PC-3 (cell line): ENCODE measurements around the gene TBX20.

Source experiments
- CTCF ChIP-seq: fragments of 300-600 bp; sonication (generic); conservative IDR thresholded peaks from 2 replicates; pipeline ENCODE4 v1.5.1; 2017; ENCODE audit warnings: antibody characterized with exemption, low read depth, mild to moderate bottlenecking, low read length
- EZH2 ChIP-seq: fragments of 300-600 bp; sonication (generic); IDR thresholded peaks from one replicate; pipeline ENCODE4 v1.6.1; 2017; ENCODE audit warnings: antibody characterized with exemption, mild to moderate bottlenecking, low read length; ENCODE audit not compliant: unreplicated experiment
- EZH2phosphoT487 ChIP-seq: fragments of 300-600 bp; sonication (generic); IDR thresholded peaks from 2 replicates; pipeline ENCODE4 v1.6.1; 2018; ENCODE audit warnings: mild to moderate bottlenecking, antibody characterized with exemption, low read length, borderline replicate concordance

- no peak for TF ChIP-seq CTCF
- no peak for TF ChIP-seq EZH2
- TF ChIP-seq EZH2phosphoT487, result no peak
Observed at GRCh38 chr7:35280902-35281301, 27.0 kb upstream of the TBX20 start.
